ENCODE measurements around the gene TMEM135. TPM values are rescaled to one million over a fixed set of nuclear protein-coding genes. Genes with fewer than 3 reads are reported as not detected.

The TMEM135 gene
- total RNA-seq, 6 experiments from 2014 or later: 12.2 to 27.9 (median 18.8) TPM

DNA sequence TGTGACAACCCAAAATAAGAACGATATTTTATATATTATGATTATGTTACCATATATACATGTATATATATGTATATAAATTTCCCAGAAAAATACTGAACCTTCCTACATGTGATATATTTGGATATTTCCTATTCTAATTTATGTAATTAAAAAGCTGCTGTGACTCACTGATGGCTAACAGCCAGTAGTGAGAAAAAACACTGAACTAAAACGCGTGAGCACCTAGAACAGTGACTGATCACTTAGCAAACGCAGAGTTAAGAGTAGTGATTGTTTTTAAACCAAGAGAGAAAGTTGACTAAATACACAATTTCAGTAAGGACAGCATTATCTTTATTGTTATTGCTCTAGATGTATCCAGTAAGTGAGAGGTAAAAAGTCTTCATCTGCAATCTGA is 213.8 kb downstream of the TMEM135 start:
- TF ChIP-seq CTCF (IDR thresholded peaks at IDR 0.05) (no peak), POLR2A (IDR thresholded peaks at IDR 0.05) (no peak)
- H3K4me3 ChIP-seq: no peak overlapping the region
- intact Hi-C loops (cut with DNase I): no loop called here
- H3K4me1 ChIP-seq: no peaks in the 10 kb centered on the region
- no peaks in the 10 kb centered on the region for H3K9me3 ChIP-seq
- no peak overlapping the region for H3K27ac ChIP-seq
- WGBS (ENCODE audit: insufficient coverage, low coverage, low lambda C conversion rate, missing lambda C conversion rate): 93% methylated on average over 4 of the region's 4 CpGs
- ATAC-seq (no peak), DNase-seq (no peak)
- no peaks in the 10 kb centered on the region for H3K36me3 ChIP-seq
- H3K27me3 ChIP-seq: no peaks in the 10 kb centered on the region

DNA sequence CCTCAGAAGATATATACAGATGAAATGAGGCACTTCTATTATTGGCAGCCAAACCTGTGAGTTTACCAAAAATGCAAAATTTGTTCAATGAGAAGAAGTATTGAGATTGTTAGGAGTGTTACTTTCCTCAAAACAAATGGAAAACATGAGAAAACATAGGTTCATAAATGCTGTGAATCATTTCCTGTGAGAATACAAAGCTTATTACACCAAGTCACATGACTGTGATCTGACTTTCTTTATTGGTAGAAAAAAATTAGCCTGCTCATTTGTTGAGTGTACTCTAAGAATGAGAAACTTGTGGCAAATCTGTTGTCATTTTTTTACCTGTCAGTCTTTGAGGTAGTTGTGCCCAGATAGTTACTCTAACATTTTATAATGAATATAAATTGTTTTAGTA is 215.1 kb downstream of the TMEM135 start:
- no peak for DNase-seq
- Histone ChIP-seq H3K36me3 (no peaks in the 10 kb centered on the region), H3K9me3 (no peaks in the 10 kb centered on the region), H3K27ac (no peak overlapping the region), H3K4me3 (no peak overlapping the region), H3K4me1 (no peaks in the 10 kb centered on the region), H3K27me3 (no peaks in the 10 kb centered on the region)
- intact Hi-C loops (cut with DNase I): no loop called here
- TF ChIP-seq POLR2A (IDR thresholded peaks at IDR 0.05) (no peak), CTCF (IDR thresholded peaks at IDR 0.05) (no peak)
- no peak for ATAC-seq

GRCh38 chr11:87254562-87254961 is 216.8 kb downstream of the TMEM135 start:
- Histone ChIP-seq H3K36me3 (no peaks in the 10 kb centered on the region), H3K27me3 (no peaks in the 10 kb centered on the region), H3K27ac (no peak overlapping the region), H3K4me3 (no peak overlapping the region), H3K4me1 (no peaks in the 10 kb centered on the region), H3K9me3 (no peaks in the 10 kb centered on the region)
- WGBS (ENCODE audit: insufficient coverage, low coverage, low lambda C conversion rate, missing lambda C conversion rate): 95% methylated on average over 2 of the region's 2 CpGs
- TF ChIP-seq CTCF (IDR thresholded peaks at IDR 0.05) (no peak), POLR2A (IDR thresholded peaks at IDR 0.05) (no peak)
- DNase-seq (no peak), ATAC-seq (no peak)
- intact Hi-C loops (cut with DNase I): no loop called here

- no peaks in the 10 kb centered on the region for H3K4me1 ChIP-seq
- no peak overlapping the region for H3K27ac ChIP-seq
- H3K27me3 ChIP-seq: no peaks in the 10 kb centered on the region
- H3K9me3 ChIP-seq: no peaks in the 10 kb centered on the region
- DNase-seq (no peak), ATAC-seq (no peak)
- no peaks in the 10 kb centered on the region for H3K36me3 ChIP-seq
- no peak overlapping the region for H3K4me3 ChIP-seq
- intact Hi-C loops (cut with DNase I): no loop called here
- TF ChIP-seq POLR2A (IDR thresholded peaks at IDR 0.05) (no peak), CTCF (IDR thresholded peaks at IDR 0.05) (no peak)
These were observed 217.9 kb downstream of the TMEM135 start for GRCh38 chr11:87255589-87255988.

DNA sequence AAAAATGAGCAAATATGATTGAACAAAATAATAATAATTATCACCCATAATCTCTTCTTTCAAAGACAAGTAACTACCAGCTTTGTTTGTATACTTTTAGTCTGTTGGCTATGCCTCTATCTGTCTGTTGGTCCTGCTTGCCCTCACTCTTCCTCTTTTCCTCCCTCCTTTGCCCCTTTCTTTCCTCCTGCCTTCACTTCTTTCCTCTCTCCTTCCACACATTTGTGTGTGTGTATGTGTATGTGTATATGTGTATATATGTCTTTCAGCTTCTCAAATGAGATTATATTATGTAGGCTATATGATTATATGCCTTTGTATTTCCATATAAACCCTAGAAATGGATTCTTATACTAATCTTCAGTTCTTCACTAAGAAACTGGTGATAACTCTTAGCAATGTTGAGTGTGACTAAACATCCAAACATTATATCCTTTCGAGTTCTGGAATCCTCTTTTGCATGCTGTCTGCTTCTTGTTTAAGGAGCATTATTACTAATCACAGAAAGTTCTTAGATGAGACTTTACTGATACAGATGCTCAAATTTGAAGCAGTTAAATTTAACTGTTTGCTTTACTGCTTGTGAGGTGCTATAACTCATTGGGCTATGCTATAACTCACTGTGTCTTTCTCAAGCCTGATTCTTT is 219.1 kb downstream of the TMEM135 start:
- Histone ChIP-seq H3K4me1 (no peaks in the 10 kb centered on the region), H3K36me3 (no peaks in the 10 kb centered on the region), H3K27me3 (no peaks in the 10 kb centered on the region), H3K27ac (no peak overlapping the region), H3K9me3 (no peaks in the 10 kb centered on the region), H3K4me3 (no peak overlapping the region)
- intact Hi-C loops (cut with DNase I): no loop called here
- WGBS (ENCODE audit: insufficient coverage, low coverage, low lambda C conversion rate, missing lambda C conversion rate): 91% methylated on average over 1 of the region's 1 CpG
- DNase-seq (no peak), ATAC-seq (no peak)
- TF ChIP-seq CTCF (IDR thresholded peaks at IDR 0.05) (no peak), POLR2A (IDR thresholded peaks at IDR 0.05) (no peak)

Measured in right lobe of liver (tissue), 6 donors.